Motor neuron (in vitro differentiated cells): ENCODE measurements around the gene TMEM135. TPM values are rescaled to one million over a fixed set of nuclear protein-coding genes. Genes with fewer than 3 reads are reported as not detected.
"Not testable (repeated sequence)": the region's sequence is repeated elsewhere in the genome, so short reads cannot be mapped to it uniquely, and the experiment has no call there.

Experiments
- ATAC-seq, 8 experiments: fragments of 200-7000 bp; cut with Tn5 transposase; replicated peaks in 6 of 8; 2 replicates each; pipeline ENCODE4 v1.8.0; 2021; ENCODE audit warnings: mild to moderate bottlenecking in 8 of 8, moderate library complexity in 8 of 8
- H3K27ac ChIP-seq, 2 donors: fragments of 250-450 bp; sonication (Bioruptor Pico); 2 replicates each; pipeline ENCODE4 v1.9.0; 2021; ENCODE audit warnings: antibody characterized with exemption in 2 of 2, mild to moderate bottlenecking in 2 of 2, moderate library complexity in 1 of 2
- H3K4me1 ChIP-seq, 2 donors: fragments of 250-450 bp; sonication (Bioruptor Pico); replicated peaks in 1 of 2; 2 replicates each; pipeline ENCODE4 v1.6.1; 2021; ENCODE audit warnings: antibody characterized with exemption in 2 of 2, mild to moderate bottlenecking in 2 of 2, moderate library complexity in 1 of 2
- H3K4me3 ChIP-seq, 5 donors: fragments of 250-450 bp; sonication (Bioruptor Pico); 2 replicates each; pipeline ENCODE4 v1.9.0; 2021; ENCODE audit warnings: antibody characterized with exemption in 5 of 5, mild to moderate bottlenecking in 5 of 5, moderate library complexity in 4 of 5
- WGBS, 10 experiments: fragments of 450-650 bp; shearing (Covaris generic); methylation state at CpG; one replicate each; pipeline ENCODE4 v1.0.0; 2022; 5-methylcytosine and 5-hydroxymethylcytosine counted together
- in situ Hi-C, 9 experiments: fragments of 400-800 bp; cut with MboI; loops; one replicate each; pipeline ENCODE4 v1.15.0; 2021; ENCODE audit warnings: low sequenced_read_pairs in 9 of 9, low pct_unique_long_range_greater_than_20kb in 2 of 9; ENCODE audit not compliant: unreplicated experiment in 9 of 9
- total RNA-seq, 8 experiments: library from RNA; unstranded; fragments of 300-600 nt; gene quantifications; 2 replicates each; pipeline versions ENCODE4 v1.2.3 to v1.2.4, GENCODE V29; 2022

TMEM135 gene
- 10 to 100 TPM; 12.5 to 38.9 (median 21.8) TPM for total RNA-seq

GRCh38 chr11:87037450-87038234 lies at the start of gene TMEM135:
Gene TMEM135, plus strand, starts transcription at chr11:87037934. Its CDS starts 112 bp downstream, at chr11:87038046.
- WGBS, 10 experiments, result 0 to 7% (median 4%) methylated on average over 2 to 8 of the region's 66 CpGs; no CpG with 5 or more reads in 7 of the 10 experiments

GRCh38 chr11:86988351-86988881 lies 49.3 kb upstream of the TMEM135 start:
- H3K27ac ChIP-seq, result no peak overlapping the region
- in situ Hi-C loops, result loop anchor here in 1 of 9 experiments (25.0 kb wide), 1 partner anchor 299 kb away; no protein-coding TSS in a partner anchor
- WGBS, 10 experiments, result 39 to 96% (median 81%) methylated on average over 3 to 4 of the region's 4 CpGs
- no peak for ATAC-seq
- H3K4me1 ChIP-seq, result no peaks in the 10 kb centered on the region
- H3K4me3 ChIP-seq, result no peak overlapping the region

More at GRCh38 chr11:87037450-87038234, at the start of gene TMEM135:
- Histone ChIP-seq H3K4me1 (peaks cover 13 to 15% of the 10 kb centered on the region in 2 donors), H3K4me3 (peak within 1 kb of the TSS; percentile 48 to 97 (median 62)), H3K27ac (peak within 1 kb of the TSS; percentile 44 to 76)
- in situ Hi-C loops, result no loop called here
- ATAC-seq, result peak; percentile 91 to 96 (median 95)

GRCh38 chr11:86990031-86990430 lies 47.7 kb upstream of the TMEM135 start:
- Histone ChIP-seq H3K27ac (no peak overlapping the region), H3K4me3 (no peak overlapping the region), H3K4me1 (no peaks in the 10 kb centered on the region)
- 0 to 75% methylated on average over 1 of the region's 1 CpG; no CpG with 5 or more reads in 8 of the 10 experiments for WGBS, 10 experiments
- in situ Hi-C loops, result loop anchor here in 1 of 9 experiments (25.0 kb wide), 1 partner anchor 297 kb away; no protein-coding TSS in a partner anchor
- ATAC-seq, result peak in 1 of 8 experiments; percentile 15

- peak in 3 of 8 experiments; percentile 12 to 93 (median 90) for ATAC-seq
- WGBS, 10 experiments, result 6 to 41% (median 21%) methylated on average over 2 to 3 of the region's 3 CpGs
- in situ Hi-C loops, result loop anchor here in 1 of 9 experiments (25.0 kb wide), 1 partner anchor 297 kb away; no protein-coding TSS in a partner anchor
- Histone ChIP-seq H3K4me3 (no peak overlapping the region), H3K4me1 (no peaks in the 10 kb centered on the region), H3K27ac (no peak overlapping the region)
Observed at GRCh38 chr11:86990515-86990914, 47.2 kb upstream of the TMEM135 start.

- Histone ChIP-seq H3K4me3 (no peak overlapping the region), H3K4me1 (no peaks in the 10 kb centered on the region), H3K27ac (no peak overlapping the region)
- ATAC-seq, result no peak
- WGBS, 10 experiments, result 71 to 100% (median 93%) methylated on average over 1 to 5 of the region's 5 CpGs; no CpG with 5 or more reads in 1 of the 10 experiments
- in situ Hi-C loops, result loop anchor here in 1 of 9 experiments (25.0 kb wide), 1 partner anchor 296 kb away; no protein-coding TSS in a partner anchor
Observed at GRCh38 chr11:86991341-86991740, 46.4 kb upstream of the TMEM135 start.

GRCh38 chr11:86992340-86992739 lies 45.4 kb upstream of the TMEM135 start:
- H3K4me1 ChIP-seq, H3K27ac ChIP-seq, H3K4me3 ChIP-seq, ATAC-seq: not testable (repeated sequence)
- in situ Hi-C loops, result loop anchor here in 1 of 9 experiments (25.0 kb wide), 1 partner anchor 295 kb away; no protein-coding TSS in a partner anchor
- 91 to 100% (median 100%) methylated on average over 1 to 4 of the region's 4 CpGs; no CpG with 5 or more reads in 1 of the 10 experiments for WGBS, 10 experiments

GRCh38 chr11:86993031-86993430 lies 44.7 kb upstream of the TMEM135 start:
- Histone ChIP-seq H3K4me1 (no peaks in the 10 kb centered on the region), H3K27ac (no peak overlapping the region), H3K4me3 (no peak overlapping the region)
- in situ Hi-C loops, result loop anchor here in 1 of 9 experiments (25.0 kb wide), 1 partner anchor 294 kb away; no protein-coding TSS in a partner anchor
- no peak for ATAC-seq
- WGBS, 10 experiments, result 45 to 100% (median 91%) methylated on average over 1 to 3 of the region's 3 CpGs; no CpG with 5 or more reads in 1 of the 10 experiments

GRCh38 chr11:86996953-86997570 lies 40.7 kb upstream of the TMEM135 start:
- WGBS, 10 experiments, result 80 to 100% (median 93%) methylated on average over 1 of the region's 1 CpG; no CpG with 5 or more reads in 6 of the 10 experiments
- no peak for ATAC-seq
- no peak overlapping the region for H3K27ac ChIP-seq
- no peaks in the 10 kb centered on the region for H3K4me1 ChIP-seq
- no peak overlapping the region for H3K4me3 ChIP-seq
- in situ Hi-C loops, result loop anchor here in 1 of 9 experiments (25.0 kb wide), 1 partner anchor 290 kb away; no protein-coding TSS in a partner anchor

- Histone ChIP-seq H3K27ac (no peak overlapping the region), H3K4me3 (no peak overlapping the region), H3K4me1 (no peaks in the 10 kb centered on the region)
- no peak for ATAC-seq
- in situ Hi-C loops, result loop anchor here in 1 of 9 experiments (25.0 kb wide), 1 partner anchor 288 kb away; no protein-coding TSS in a partner anchor
- 83 to 100% (median 96%) methylated on average over 1 of the region's 1 CpG; no CpG with 5 or more reads in 4 of the 10 experiments for WGBS, 10 experiments
Observed at GRCh38 chr11:86999388-86999787, 38.3 kb upstream of the TMEM135 start.

- peak in 3 of 8 experiments; percentile 29 to 71 (median 59) for ATAC-seq
- H3K27ac ChIP-seq, result no peak overlapping the region
- 45 to 100% (median 70%) methylated on average over 1 to 5 of the region's 5 CpGs for WGBS, 10 experiments
- in situ Hi-C loops, result loop anchor here in 1 of 9 experiments (25.0 kb wide), 1 partner anchor 287 kb away; no protein-coding TSS in a partner anchor
- H3K4me1 ChIP-seq, result no peaks in the 10 kb centered on the region
- no peak overlapping the region for H3K4me3 ChIP-seq
Observed at GRCh38 chr11:86999859-87000753, 37.6 kb upstream of the TMEM135 start.

GRCh38 chr11:87002918-87003317 lies 34.8 kb upstream of the TMEM135 start:
- 80 to 100% (median 90%) methylated on average over 1 of the region's 1 CpG; no CpG with 5 or more reads in 4 of the 10 experiments for WGBS, 10 experiments
- no peak for ATAC-seq
- Histone ChIP-seq H3K4me1 (no peaks in the 10 kb centered on the region), H3K4me3 (no peak overlapping the region), H3K27ac (no peak overlapping the region)
- in situ Hi-C loops, result no loop called here

- 85 to 100% (median 94%) methylated on average over 1 to 4 of the region's 4 CpGs; no CpG with 5 or more reads in 4 of the 10 experiments for whole genome bisulfite sequencing, 10 experiments
- H3K4me1 ChIP-seq, H3K27ac ChIP-seq, H3K4me3 ChIP-seq, in situ Hi-C loops, ATAC-seq: not testable (repeated sequence)
Observed at GRCh38 chr11:87004281-87004680, 33.5 kb upstream of the TMEM135 start.
